Natural killer cell (primary cell): ENCODE data around the gene FBH1. TPM values are rescaled to one million over a fixed set of nuclear protein-coding genes. Genes with fewer than 3 reads are reported as not detected.

Experiments used
- ATAC-seq, 3 donors: fragments of 150-1000 bp in 2 of 3; fragments of 200-7000 bp in 1 of 3; cut with Tn5 transposase; 1 replicate in 1 of 3; 2 replicates in 2 of 3; pipeline ENCODE4 v1.10.0; 2021; ENCODE audit warnings: mild to moderate bottlenecking in 2 of 3, moderate library complexity in 2 of 3
- DNase-seq, 2 donors: peaks; one replicate each; pipeline versions ENCODE4 v3.0.0 to v3.0.0-alpha.2; 2013 to 2021; ENCODE audit warnings: mixed read lengths in 1 of 2
- H3K27ac ChIP-seq: one replicate; pipeline ENCODE4 v1.5.1; 2013; ENCODE audit warnings: mild to moderate bottlenecking, low read length
- H3K27me3 ChIP-seq: one replicate; pipeline ENCODE4 v1.6.1; 2013; ENCODE audit warnings: low read length; ENCODE audit not compliant: control insufficient read depth, insufficient read depth
- H3K36me3 ChIP-seq: one replicate; pipeline ENCODE4 v1.6.1; 2013; ENCODE audit warnings: low read length; ENCODE audit not compliant: control insufficient read depth, insufficient read depth
- H3K4me1 ChIP-seq: one replicate; pipeline ENCODE4 v1.6.1; 2013; ENCODE audit warnings: low read length; ENCODE audit not compliant: control insufficient read depth, insufficient read depth
- H3K4me3 ChIP-seq: one replicate; pipeline ENCODE4 v1.5.1; 2013; ENCODE audit warnings: low read length
- H3K9me3 ChIP-seq: one replicate; pipeline ENCODE4 v1.6.1; 2013; ENCODE audit warnings: low read length; ENCODE audit not compliant: control insufficient read depth, insufficient read depth
- H3K27ac Mint-ChIP-seq, 2 donors: one replicate each; pipeline ENCODE4 v1.8.0; 2022; ENCODE audit warnings: mild to moderate bottlenecking in 2 of 2, mixed read lengths in 2 of 2, moderate library complexity in 1 of 2
- H3K27me3 Mint-ChIP-seq, 2 donors: one replicate each; pipeline ENCODE4 v1.8.0; 2022; ENCODE audit warnings: low read depth in 2 of 2, mixed read lengths in 2 of 2
- H3K36me3 Mint-ChIP-seq: one replicate; pipeline ENCODE4 v1.8.0; 2022; ENCODE audit warnings: mixed read lengths
- H3K4me1 Mint-ChIP-seq, 2 donors: one replicate each; pipeline ENCODE4 v1.8.0; 2022; ENCODE audit warnings: mixed read lengths in 2 of 2
- H3K4me3 Mint-ChIP-seq: one replicate; pipeline ENCODE4 v1.8.0; 2022; ENCODE audit warnings: mild to moderate bottlenecking, moderate library complexity, mixed read lengths
- H3K9me3 Mint-ChIP-seq, 2 donors: one replicate each; pipeline ENCODE4 v1.8.0; 2022; ENCODE audit warnings: mixed read lengths in 2 of 2
- WGBS: methylation state at CpG from one replicate; pipeline ENCODE4 v1.1.7; 2013; ENCODE audit warnings: missing lambda C conversion rate; ENCODE audit not compliant: insufficient coverage; 5-methylcytosine and 5-hydroxymethylcytosine counted together
- intact Hi-C: fragments of 100-400 bp; cut with micrococcal nuclease; formaldehyde crosslinking; loops from one replicate; pipeline ENCODE4 v1.14.2; 2022
- total RNA-seq, 4 donors: library from RNA; stranded (reverse); fragments of 120-200 nt in 1 of 4; gene quantifications; one replicate each; pipeline versions ENCODE4 v1.2.3 to v1.2.4, GENCODE V29; 2013 to 2022
- TF ChIP-seq, protein P1 (sequence below): fragments of 200-600 bp; IDR thresholded peaks from one replicate; pipeline ENCODE4 v1.8.0; 2022; ENCODE audit warnings: antibody characterized with exemption

The FBH1 gene
- total RNA-seq, 3 donors from 2014 or later (not counting 1 experiment from before 2014, with no cell fraction given): 49.3 to 64.9 (median 62.7) TPM

GRCh38 chr10:5948208-5948585 is 58.2 kb downstream of the FBH1 start:
- H3K27ac Mint-ChIP-seq: no peak overlapping the region
- Histone ChIP-seq H3K4me3 (no peak overlapping the region), H3K9me3 (no peaks in the 10 kb centered on the region), H3K4me1 (peaks cover 14% of the 10 kb centered on the region), H3K36me3 (peaks cover 6% of the 10 kb centered on the region), H3K27me3 (no peaks in the 10 kb centered on the region), H3K27ac (no peak overlapping the region)
- WGBS: 92% methylated on average over 6 of the region's 6 CpGs
- intact Hi-C loops: no loop called here
- no peaks in the 10 kb centered on the region for H3K36me3 Mint-ChIP-seq
- TF ChIP-seq, protein P1, sequence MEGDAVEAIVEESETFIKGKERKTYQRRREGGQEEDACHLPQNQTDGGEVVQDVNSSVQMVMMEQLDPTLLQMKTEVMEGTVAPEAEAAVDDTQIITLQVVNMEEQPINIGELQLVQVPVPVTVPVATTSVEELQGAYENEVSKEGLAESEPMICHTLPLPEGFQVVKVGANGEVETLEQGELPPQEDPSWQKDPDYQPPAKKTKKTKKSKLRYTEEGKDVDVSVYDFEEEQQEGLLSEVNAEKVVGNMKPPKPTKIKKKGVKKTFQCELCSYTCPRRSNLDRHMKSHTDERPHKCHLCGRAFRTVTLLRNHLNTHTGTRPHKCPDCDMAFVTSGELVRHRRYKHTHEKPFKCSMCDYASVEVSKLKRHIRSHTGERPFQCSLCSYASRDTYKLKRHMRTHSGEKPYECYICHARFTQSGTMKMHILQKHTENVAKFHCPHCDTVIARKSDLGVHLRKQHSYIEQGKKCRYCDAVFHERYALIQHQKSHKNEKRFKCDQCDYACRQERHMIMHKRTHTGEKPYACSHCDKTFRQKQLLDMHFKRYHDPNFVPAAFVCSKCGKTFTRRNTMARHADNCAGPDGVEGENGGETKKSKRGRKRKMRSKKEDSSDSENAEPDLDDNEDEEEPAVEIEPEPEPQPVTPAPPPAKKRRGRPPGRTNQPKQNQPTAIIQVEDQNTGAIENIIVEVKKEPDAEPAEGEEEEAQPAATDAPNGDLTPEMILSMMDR: no peak
- no peaks in the 10 kb centered on the region for H3K9me3 Mint-ChIP-seq
- peaks cover 11 to 14% of the 10 kb centered on the region in 2 donors for H3K4me1 Mint-ChIP-seq
- no peak overlapping the region for H3K4me3 Mint-ChIP-seq
- no peaks in the 10 kb centered on the region for H3K27me3 Mint-ChIP-seq
- no peak for ATAC-seq
- no peak for DNase-seq

- DNase-seq: peak in 1 of 2 donors; percentile 39
- TF ChIP-seq, protein P1: no peak
- H3K36me3 Mint-ChIP-seq: no peaks in the 10 kb centered on the region
- no peak overlapping the region for H3K4me3 Mint-ChIP-seq
- Histone ChIP-seq H3K9me3 (no peaks in the 10 kb centered on the region), H3K4me1 (peaks cover 14% of the 10 kb centered on the region), H3K36me3 (peaks cover 6% of the 10 kb centered on the region), H3K27ac (no peak overlapping the region), H3K27me3 (no peaks in the 10 kb centered on the region), H3K4me3 (no peak overlapping the region)
- H3K27me3 Mint-ChIP-seq: no peaks in the 10 kb centered on the region
- no peaks in the 10 kb centered on the region for H3K9me3 Mint-ChIP-seq
- no peak for ATAC-seq
- H3K27ac Mint-ChIP-seq: peak overlapping the region in 1 of 2 donors; percentile 14
- intact Hi-C loops: no loop called here
- H3K4me1 Mint-ChIP-seq: peaks cover 11 to 14% of the 10 kb centered on the region in 2 donors
- 95% methylated on average over 12 of the region's 14 CpGs for WGBS
These were observed 59.1 kb downstream of the FBH1 start for GRCh38 chr10:5949009-5949759.

DNA sequence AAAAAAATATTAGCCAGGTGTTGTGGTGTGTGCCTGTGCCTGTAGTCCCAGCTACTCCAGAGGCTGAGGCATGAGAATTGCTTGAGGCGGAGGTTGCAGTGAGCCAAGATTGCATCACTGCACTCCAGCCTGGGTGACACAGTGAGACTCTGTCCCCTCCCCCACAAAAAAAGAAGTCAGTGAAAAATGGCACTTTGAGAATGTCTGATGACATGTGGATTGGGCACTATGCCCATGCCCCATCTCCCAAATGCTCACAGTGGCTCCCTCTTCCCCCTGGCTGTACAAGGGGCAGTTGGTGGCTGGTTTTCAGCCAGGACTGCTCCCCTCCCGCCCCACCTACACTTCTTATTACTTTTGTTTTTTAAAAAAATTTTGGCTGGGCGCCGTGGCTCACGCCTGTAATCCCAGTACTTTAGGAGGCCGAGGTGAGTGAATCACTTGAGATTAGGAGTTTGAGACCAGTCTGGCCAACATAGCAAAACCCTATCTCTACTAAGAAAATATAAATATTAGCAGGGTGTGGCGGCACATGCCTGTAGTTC is 61.2 kb downstream of the FBH1 start:
- no peak for DNase-seq
- TF ChIP-seq, protein P1: no peak

More for the DNA sequence above, 61.2 kb downstream of the FBH1 start:
- 98% methylated on average over 7 of the region's 7 CpGs for WGBS
- Histone ChIP-seq H3K9me3 (no peaks in the 10 kb centered on the region), H3K27me3 (no peaks in the 10 kb centered on the region), H3K4me3 (no peak overlapping the region), H3K4me1 (peaks cover 2% of the 10 kb centered on the region), H3K36me3 (peaks cover 8% of the 10 kb centered on the region), H3K27ac (no peak overlapping the region)
- Mint-ChIP-seq H3K4me1 (peaks cover under 1 to 6% of the 10 kb centered on the region in 2 donors), H3K27ac (no peak overlapping the region), H3K4me3 (no peak overlapping the region), H3K9me3 (no peaks in the 10 kb centered on the region), H3K36me3 (no peaks in the 10 kb centered on the region), H3K27me3 (no peaks in the 10 kb centered on the region)
- ATAC-seq: no peak
- intact Hi-C loops: no loop called here
